CD4-positive, alpha-beta T cell treated with Interleukin-1 beta for 1 hour (primary cell): ENCODE measurements around the gene ADI1.
"Not testable (repeated sequence)": the region's sequence is repeated elsewhere in the genome, so short reads cannot be mapped to it uniquely, and the experiment has no call there.

Experiments
- DNase-seq, 2 donors: peaks; one replicate each; pipeline ENCODE4 v3.0.0-alpha.2; 2020 to 2022

Gene ADI1

GRCh38 chr2:3461801-3462492 is 57.4 kb downstream of the ADI1 start:
- DNase-seq: peak in 1 of 2 donors; percentile 64

GRCh38 chr2:3460831-3461800 is 58.2 kb downstream of the ADI1 start:
- no peak for DNase-seq

GRCh38 chr2:3460156-3460555 is 59.2 kb downstream of the ADI1 start:
- no peak for DNase-seq

- DNase-seq: no peak
Observed at GRCh38 chr2:3459185-3460015, 59.9 kb downstream of the ADI1 start.

GRCh38 chr2:3458396-3459184 is 60.7 kb downstream of the ADI1 start:
- no peak for DNase-seq

- no peak for DNase-seq
Observed at GRCh38 chr2:3457524-3458395, 61.6 kb downstream of the ADI1 start.

- no peak for DNase-seq
Observed at GRCh38 chr2:3456125-3456524, 63.2 kb downstream of the ADI1 start.

- no peak for DNase-seq
Observed at GRCh38 chr2:3454802-3455201, 64.5 kb downstream of the ADI1 start.

GRCh38 chr2:3454005-3454404 is 65.3 kb downstream of the ADI1 start:
- not testable (repeated sequence) for DNase-seq

- DNase-seq: no peak
Observed at GRCh38 chr2:3453190-3453999, 65.9 kb downstream of the ADI1 start.

GRCh38 chr2:3451926-3452671 is 67.2 kb downstream of the ADI1 start:
- DNase-seq: no peak

GRCh38 chr2:3451169-3451568 is 68.2 kb downstream of the ADI1 start:
- DNase-seq: no peak

GRCh38 chr2:3450385-3451010 is 68.8 kb downstream of the ADI1 start:
- DNase-seq: no peak

- DNase-seq: no peak
Observed at GRCh38 chr2:3449936-3450335, 69.4 kb downstream of the ADI1 start.

GRCh38 chr2:3449086-3449485 is 70.2 kb downstream of the ADI1 start:
- no peak for DNase-seq

GRCh38 chr2:3448441-3448911 is 70.9 kb downstream of the ADI1 start:
- DNase-seq: not testable (repeated sequence)

GRCh38 chr2:3447789-3448317 is 71.5 kb downstream of the ADI1 start:
- no peak for DNase-seq
